SK-N-SH (cell line): ENCODE measurements around the gene EOLA2. TPM values are rescaled to one million over a fixed set of nuclear protein-coding genes. Genes with fewer than 3 reads are reported as not detected.

Experiments
- CTCF ChIA-PET: fragments of 300-600, 350-600 bp; formaldehyde crosslinking; extraction: SDS; loops from one replicate; lab custom pipeline; 2021; lab: Yijun Ruan, JAX
- POLR2A ChIA-PET: fragments of 350-600 bp; sonication (Branson Sonifier 250); formaldehyde crosslinking; extraction: SDS; loops from one replicate; lab custom pipeline; 2020; ENCODE audit warnings: antibody characterized with exemption, inconsistent platforms; lab: Yijun Ruan, JAX
- DNase-seq: peaks from one replicate; pipeline ENCODE4 v3.0.0; 2012
- H2AFZ ChIP-seq: fragments of 200-600 bp; sonication (generic); 2 replicates; pipeline ENCODE4 v1.8.1; 2016; ENCODE audit warnings: antibody characterized with exemption, mild to moderate bottlenecking, low read depth
- H3F3A ChIP-seq: fragments of 200-600 bp; sonication (generic); replicated peaks from 2 replicates; pipeline ENCODE3; 2016; ENCODE audit warnings: antibody characterized with exemption, mild to moderate bottlenecking; ENCODE audit not compliant: insufficient read depth
- H3K27ac ChIP-seq, 2 experiments: fragments of 200-500 bp in 1 of 2; fragments of 200-600 bp in 1 of 2; sonication (Bioruptor generic) in 1 of 2; sonication (generic), shearing (Covaris generic) in 1 of 2; 2 replicates each; pipeline versions ENCODE4 v1.5.1 to v1.6.1; 2014 to 2016; ENCODE audit warnings: low read depth in 2 of 2, inconsistent platforms in 1 of 2, low read length in 1 of 2, mild to moderate bottlenecking in 1 of 2, mixed read lengths in 1 of 2
- H3K27me3 ChIP-seq: fragments of 200-600 bp; sonication (generic), shearing (Covaris generic); 2 replicates; pipeline ENCODE4 v1.6.1; 2016; ENCODE audit warnings: mixed run types; ENCODE audit not compliant: insufficient read depth
- H3K36me3 ChIP-seq, 2 experiments: fragments of 200-500 bp in 1 of 2; fragments of 200-600 bp in 1 of 2; sonication (Bioruptor generic) in 1 of 2; sonication (generic) in 1 of 2; replicated peaks in 1 of 2; 2 replicates each; pipeline versions ENCODE3 to v1.5.1; 2014 to 2016; ENCODE audit warnings: low read length in 1 of 2, mild to moderate bottlenecking in 1 of 2; ENCODE audit not compliant: insufficient read depth in 2 of 2, control insufficient read depth in 1 of 2
- H3K4me1 ChIP-seq, 2 experiments: fragments of 200-500 bp in 1 of 2; fragments of 200-600 bp in 1 of 2; sonication (Bioruptor generic) in 1 of 2; sonication (generic), shearing (Covaris generic) in 1 of 2; 2 replicates each; pipeline versions ENCODE4 v1.5.1 to v1.6.1; 2014 to 2016; ENCODE audit warnings: low read depth in 1 of 2, low read length in 1 of 2, mixed run types in 1 of 2; ENCODE audit not compliant: insufficient read depth in 2 of 2, control insufficient read depth in 1 of 2
- H3K4me2 ChIP-seq: fragments of 200-600 bp; sonication (generic), shearing (Covaris generic); 2 replicates; pipeline ENCODE4 v1.6.1; 2017; ENCODE audit warnings: mixed run types
- H3K4me3 ChIP-seq, 2 experiments: fragments of 200-500 bp in 1 of 2; fragments of 200-600 bp in 1 of 2; sonication (Bioruptor generic) in 1 of 2; sonication (generic), shearing (Covaris generic) in 1 of 2; 2 replicates each; pipeline versions ENCODE4 v1.5.1 to v1.8.1; 2014 to 2016; ENCODE audit warnings: low read depth in 2 of 2, inconsistent platforms in 1 of 2, low read length in 1 of 2, mild to moderate bottlenecking in 1 of 2, mixed read lengths in 1 of 2, moderate library complexity in 1 of 2
- H3K79me2 ChIP-seq: fragments of 200-600 bp; sonication (generic); 2 replicates; pipeline ENCODE4 v1.8.1; 2017; ENCODE audit warnings: mild to moderate bottlenecking; ENCODE audit not compliant: insufficient read depth
- H3K9ac ChIP-seq: fragments of 200-600 bp; sonication (generic); 2 replicates; pipeline ENCODE4 v1.6.1; 2017; ENCODE audit warnings: mixed run types
- H3K9me2 ChIP-seq: fragments of 200-600 bp; sonication (generic); 2 replicates; pipeline ENCODE4 v1.6.1; 2017; ENCODE audit warnings: mixed run types
- H3K9me3 ChIP-seq: fragments of 200-600 bp; sonication (generic); 2 replicates; pipeline ENCODE4 v1.6.1; 2017; ENCODE audit warnings: mixed run types, mild to moderate bottlenecking, moderate library complexity
- H4K20me1 ChIP-seq: fragments of 200-600 bp; sonication (generic); 2 replicates; pipeline ENCODE4 v1.6.1; 2017; ENCODE audit warnings: mild to moderate bottlenecking, mixed run types; ENCODE audit not compliant: insufficient read depth
- CHD2 ChIP-seq: fragments of 150-350 bp; IDR thresholded peaks from 2 replicates; pipeline ENCODE4 v1.6.1; 2018; ENCODE audit warnings: low read length; ENCODE audit not compliant: partially characterized antibody
- CTCF ChIP-seq: fragments of 200-600 bp; sonication (generic); IDR thresholded peaks from 2 replicates; pipeline ENCODE4 v1.6.1; 2017; ENCODE audit warnings: antibody characterized with exemption, mild to moderate bottlenecking, moderate library complexity
- FOSL2 ChIP-seq: IDR thresholded peaks from 2 replicates; pipeline ENCODE4 v1.4.0; 2012; ENCODE audit warnings: low read depth, mild to moderate bottlenecking, moderate library complexity, borderline replicate concordance
- FOXM1 ChIP-seq: IDR thresholded peaks from 2 replicates; pipeline ENCODE4 v1.4.0; 2012; ENCODE audit warnings: low read depth, mild to moderate bottlenecking
- GABPA ChIP-seq: IDR thresholded peaks from 2 replicates; pipeline ENCODE4 v1.4.0; 2012; ENCODE audit warnings: low read depth, mild to moderate bottlenecking
- GATA2 ChIP-seq: sonication (generic); formaldehyde crosslinking; IDR thresholded peaks from 2 replicates; pipeline ENCODE4 v1.5.0; 2020; ENCODE audit warnings: mild to moderate bottlenecking, missing genetic modification reagents
- IRF3 ChIP-seq: fragments of 150-350 bp; IDR thresholded peaks from 2 replicates; pipeline ENCODE4 v1.6.1; 2016; ENCODE audit warnings: mild to moderate bottlenecking, low read depth, low read length
- JUND ChIP-seq: IDR thresholded peaks from 2 replicates; pipeline ENCODE4 v1.4.0; 2012
- MXI1 ChIP-seq: IDR thresholded peaks from 2 replicates; pipeline ENCODE4 v1.6.1; 2012; ENCODE audit warnings: mild to moderate bottlenecking, low read depth, low read length, improper control_type of control experiment
- RAD21 ChIP-seq: IDR thresholded peaks from 2 replicates; pipeline ENCODE4 v1.6.1; 2012; ENCODE audit warnings: mild to moderate bottlenecking, low read length
- RXRA ChIP-seq: IDR thresholded peaks from 2 replicates; pipeline ENCODE4 v1.4.0; 2012; ENCODE audit warnings: low read depth, mild to moderate bottlenecking, borderline replicate concordance
- SMC3 ChIP-seq: IDR thresholded peaks from 2 replicates; pipeline ENCODE4 v1.6.1; 2012; ENCODE audit warnings: low read depth, low read length, improper control_type of control experiment
- TCF12 ChIP-seq: IDR thresholded peaks from 2 replicates; pipeline ENCODE4 v1.4.0; 2012
- TEAD4 ChIP-seq: IDR thresholded peaks from 2 replicates; pipeline ENCODE4 v1.4.0; 2012; ENCODE audit warnings: mild to moderate bottlenecking, borderline replicate concordance; ENCODE audit not compliant: insufficient read depth
- WGBS: methylation state at CpG from one replicate; pipeline ENCODE4 v1.1.6; 2017; ENCODE audit warnings: low lambda C conversion rate; 5-methylcytosine and 5-hydroxymethylcytosine counted together
- polyA plus RNA-seq, 3 experiments: library from polyadenylated mRNA; depleted of rRNA; stranded (reverse); fragments of >200 nt; gene quantifications; 2 replicates each; pipeline ENCODE4 v1.2.3, GENCODE V29; 2012

The EOLA2 gene
- polyA plus RNA-seq, 1 of the 3 experiments (the other 2 are of a cell fraction): 43.4 TPM

GRCh38 chrX:149950681-149951080 lies 12.4 kb upstream of the EOLA2 start:
- CTCF ChIA-PET: interaction anchor here (0.7 to 2.1 kb wide), 5 partner anchors 35 to 765 kb away, joined by 3 to 6 read pairs (median 3); no protein-coding TSS in a partner anchor

DNA sequence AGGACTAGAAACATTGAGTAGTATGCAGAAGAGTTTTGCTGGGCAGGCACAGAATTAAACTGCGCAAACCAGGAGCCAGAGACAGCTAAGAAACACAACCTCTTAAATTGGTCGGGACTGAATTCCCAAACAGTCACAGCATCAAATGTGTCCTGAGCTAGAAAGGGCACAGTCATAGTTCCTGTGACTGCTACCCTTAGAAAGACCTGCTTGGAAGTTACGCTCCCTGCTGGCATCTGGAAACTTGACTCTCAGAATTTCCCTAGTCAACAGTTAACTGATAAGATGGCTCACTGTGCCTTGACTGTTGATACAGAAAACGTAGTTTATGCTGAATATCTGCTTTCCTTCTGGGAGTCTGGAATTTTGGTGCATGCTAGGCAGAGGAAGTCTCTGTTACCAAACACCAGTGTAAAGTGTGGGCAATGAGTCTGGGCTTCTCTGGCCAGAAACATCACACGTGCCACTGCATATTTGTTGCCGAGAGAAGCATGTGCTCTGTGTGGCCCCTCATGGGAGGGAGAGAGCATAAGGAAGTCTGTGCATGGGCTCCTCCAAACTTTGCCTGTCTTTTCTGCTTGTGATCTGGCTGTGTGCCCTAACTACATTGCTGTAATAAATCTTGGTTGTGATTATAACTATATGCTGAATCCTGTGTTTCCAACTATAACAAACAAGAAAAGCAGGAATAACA lies 11.6 kb upstream of the EOLA2 start:
- ChIA-PET CTCF (interaction anchor here (0.7 to 2.1 kb wide), 5 partner anchors 35 to 766 kb away, joined by 3 to 6 read pairs (median 3); no protein-coding TSS in a partner anchor), POLR2A (interaction anchor here (2.6 kb wide), 1 partner anchor 10 kb away, joined by 8 read pairs; no protein-coding TSS in a partner anchor)
- no peaks in the 10 kb centered on the region for H4K20me1 ChIP-seq

More at GRCh38 chrX:149950681-149951080, 12.4 kb upstream of the EOLA2 start:
- Histone ChIP-seq H3K9me3 (no peaks in the 10 kb centered on the region), H3K27me3 (no peaks in the 10 kb centered on the region), H3K9ac (no peak overlapping the region), H3K4me2 (no peak overlapping the region), H3K4me3 (no peak overlapping the region), H3K79me2 (no peaks in the 10 kb centered on the region; the same call in 1 of the 2 replicates), H3F3A (peaks cover 10% of the 10 kb centered on the region), H2AFZ (no peak overlapping the region), H3K36me3 (peaks cover 0 to 11% of the 10 kb centered on the region in 2 experiments), H3K27ac (peak overlapping the region in 1 of 2 experiments; percentile 22; a peak in 1 of 4 replicates), H3K4me1 (no peaks in the 10 kb centered on the region), H3K9me2 (no peaks in the 10 kb centered on the region), H4K20me1 (no peaks in the 10 kb centered on the region)
- no peak for TF ChIP-seq FOSL2
- TF ChIP-seq TCF12: no peak
- TF ChIP-seq IRF3: no peak
- TF ChIP-seq RAD21: peak; percentile 49
- peak; percentile 38; the same call in 1 of the 2 replicates for TF ChIP-seq SMC3
- TF ChIP-seq CTCF: peak; percentile 64
- no peak for TF ChIP-seq RXRA
- 16% methylated on average over 1 of the region's 1 CpG for WGBS
- POLR2A ChIA-PET: interaction anchor here (2.6 kb wide), 1 partner anchor 11 kb away, joined by 8 read pairs; no protein-coding TSS in a partner anchor
- DNase-seq: peak; percentile 18

More for the DNA sequence above, 11.6 kb upstream of the EOLA2 start:
- Histone ChIP-seq H3K79me2 (no peaks in the 10 kb centered on the region), H2AFZ (no peak overlapping the region), H3F3A (peaks cover 10% of the 10 kb centered on the region), H3K9ac (no peak overlapping the region), H3K27me3 (no peaks in the 10 kb centered on the region), H3K4me2 (no peak overlapping the region)
- no peak for DNase-seq
- no peak for TF ChIP-seq GABPA
- no peak for TF ChIP-seq TEAD4
- TF ChIP-seq CHD2: no peak
- no peak for TF ChIP-seq GATA2
- no peak for TF ChIP-seq MXI1
- no peak for TF ChIP-seq FOXM1
- no peak for TF ChIP-seq JUND
- no peak for TF ChIP-seq TCF12
- TF ChIP-seq, all 33 proteins: peak for 0
- Histone ChIP-seq H3K36me3 (peaks cover 0 to 11% of the 10 kb centered on the region in 2 experiments), H3K9me3 (no peaks in the 10 kb centered on the region), H3K27ac (peak overlapping the region in 1 of 2 experiments; percentile 22; a peak in 2 of 4 replicates), H3K4me1 (no peaks in the 10 kb centered on the region), H3K4me3 (no peak overlapping the region), H3K9me2 (no peaks in the 10 kb centered on the region)
- 44% methylated on average over 6 of the region's 6 CpGs for WGBS
